ENCODE data around the gene EPGN. TPM values are rescaled to one million over a fixed set of nuclear protein-coding genes. Genes with fewer than 3 reads are reported as not detected.

EPGN gene
- total and polyA plus RNA-seq, 7 donors, result 0.47 to 4.3 (median 1.5) TPM; not detected in 4

DNA sequence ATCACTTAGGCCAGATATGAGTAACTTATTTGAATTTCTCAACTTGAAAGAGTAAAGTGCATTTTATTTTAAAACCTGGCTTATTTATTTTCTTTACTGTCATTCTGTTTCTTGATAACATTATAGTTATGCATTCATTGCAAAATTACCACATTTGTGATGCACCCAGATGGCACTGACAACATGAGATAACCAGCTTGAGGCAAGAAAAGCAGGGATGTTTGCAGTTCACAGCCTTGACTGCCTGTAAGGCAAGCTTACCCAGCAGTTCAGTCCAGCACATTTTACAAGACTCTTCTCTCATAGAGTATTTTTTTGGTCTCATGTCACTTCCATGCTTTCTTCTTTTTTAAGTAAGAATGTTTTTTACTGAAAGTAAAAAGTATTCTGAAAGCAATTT, 25.3 kb upstream of the EPGN start:
- H3K36me3 ChIP-seq (ENCODE audit: insufficient read depth in 1 of 2, low read depth in 1 of 2), result no peaks in the 10 kb centered on the region
- H3K27me3 ChIP-seq (ENCODE audit: insufficient read depth in 3 of 3, low read length in 2 of 3), result no peaks in the 10 kb centered on the region
- no peak for ATAC-seq
- H3K9me3 ChIP-seq, result no peaks in the 10 kb centered on the region
- TF ChIP-seq, protein P1, sequence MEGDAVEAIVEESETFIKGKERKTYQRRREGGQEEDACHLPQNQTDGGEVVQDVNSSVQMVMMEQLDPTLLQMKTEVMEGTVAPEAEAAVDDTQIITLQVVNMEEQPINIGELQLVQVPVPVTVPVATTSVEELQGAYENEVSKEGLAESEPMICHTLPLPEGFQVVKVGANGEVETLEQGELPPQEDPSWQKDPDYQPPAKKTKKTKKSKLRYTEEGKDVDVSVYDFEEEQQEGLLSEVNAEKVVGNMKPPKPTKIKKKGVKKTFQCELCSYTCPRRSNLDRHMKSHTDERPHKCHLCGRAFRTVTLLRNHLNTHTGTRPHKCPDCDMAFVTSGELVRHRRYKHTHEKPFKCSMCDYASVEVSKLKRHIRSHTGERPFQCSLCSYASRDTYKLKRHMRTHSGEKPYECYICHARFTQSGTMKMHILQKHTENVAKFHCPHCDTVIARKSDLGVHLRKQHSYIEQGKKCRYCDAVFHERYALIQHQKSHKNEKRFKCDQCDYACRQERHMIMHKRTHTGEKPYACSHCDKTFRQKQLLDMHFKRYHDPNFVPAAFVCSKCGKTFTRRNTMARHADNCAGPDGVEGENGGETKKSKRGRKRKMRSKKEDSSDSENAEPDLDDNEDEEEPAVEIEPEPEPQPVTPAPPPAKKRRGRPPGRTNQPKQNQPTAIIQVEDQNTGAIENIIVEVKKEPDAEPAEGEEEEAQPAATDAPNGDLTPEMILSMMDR (IDR thresholded peaks at IDR 0.05), result no peak
- no peak for DNase-seq
- H3K4me3 ChIP-seq, result no peak overlapping the region
- intact Hi-C loops (cut with DNase I), result no loop called here
- H3K4me1 ChIP-seq, result no peaks in the 10 kb centered on the region
- H3K27ac ChIP-seq, result no peak overlapping the region

DNA sequence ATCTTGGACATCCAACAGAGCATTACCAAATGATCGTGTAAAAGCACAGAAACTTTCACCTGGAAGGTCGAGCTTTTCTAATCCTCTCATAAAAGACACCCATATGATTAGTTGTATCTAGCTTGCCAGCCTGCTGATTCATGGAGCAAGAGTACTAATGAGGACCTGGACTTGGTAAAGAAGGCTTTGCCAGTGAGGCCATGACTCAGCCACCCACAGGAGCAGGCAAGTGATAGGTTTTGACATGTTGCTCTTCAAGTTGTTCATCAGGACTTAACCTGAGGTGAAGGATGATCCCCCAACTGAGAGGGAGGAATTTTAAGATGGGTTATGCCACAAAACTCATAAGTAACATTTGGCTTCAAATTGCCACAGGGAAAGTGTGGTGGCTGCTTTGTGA, 24.7 kb upstream of the EPGN start:
- Histone ChIP-seq H3K9me3 (no peaks in the 10 kb centered on the region), H3K4me3 (no peak overlapping the region), H3K36me3 (ENCODE audit: insufficient read depth in 1 of 2, low read depth in 1 of 2) (no peaks in the 10 kb centered on the region), H3K4me1 (no peaks in the 10 kb centered on the region), H3K27me3 (ENCODE audit: insufficient read depth in 3 of 3, low read length in 2 of 3) (no peaks in the 10 kb centered on the region), H3K27ac (no peak overlapping the region)
- intact Hi-C loops (cut with DNase I), result no loop called here
- ATAC-seq (no peak), DNase-seq (no peak)
- TF ChIP-seq, protein P1 (IDR thresholded peaks at IDR 0.05), result no peak
- WGBS, 3 donors, result 87 to 89% (median 89%) methylated on average over 2 of the region's 2 CpGs

DNA sequence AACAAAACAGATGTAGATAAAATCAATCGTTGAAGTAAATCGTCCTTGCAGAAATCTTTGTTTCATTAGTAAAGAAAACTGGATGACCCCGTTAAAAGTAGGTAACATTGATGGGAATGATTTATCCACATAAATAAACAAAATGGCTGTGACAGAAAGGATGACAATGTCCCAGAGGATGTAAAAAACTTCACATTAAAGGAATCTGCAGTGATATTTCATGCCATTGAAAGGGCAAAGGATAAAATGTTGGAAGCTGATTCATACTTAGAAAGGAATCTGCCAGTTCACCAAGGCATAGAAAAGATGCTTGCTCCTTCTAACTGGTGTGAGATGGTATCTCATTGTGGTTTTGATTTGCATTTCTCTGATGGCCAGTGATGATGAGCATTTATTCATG, 24.2 kb upstream of the EPGN start:
- Histone ChIP-seq H3K9me3 (no peaks in the 10 kb centered on the region), H3K27ac (no peak overlapping the region), H3K4me3 (no peak overlapping the region), H3K27me3 (ENCODE audit: insufficient read depth in 3 of 3, low read length in 2 of 3) (no peaks in the 10 kb centered on the region), H3K4me1 (no peaks in the 10 kb centered on the region), H3K36me3 (ENCODE audit: insufficient read depth in 1 of 2, low read depth in 1 of 2) (no peaks in the 10 kb centered on the region)
- 84 to 91% (median 89%) methylated on average over 3 of the region's 3 CpGs for WGBS, 3 donors
- TF ChIP-seq, protein P1 (IDR thresholded peaks at IDR 0.05), result no peak
- intact Hi-C loops (cut with DNase I), result no loop called here
- ATAC-seq (no peak), DNase-seq (no peak)

DNA sequence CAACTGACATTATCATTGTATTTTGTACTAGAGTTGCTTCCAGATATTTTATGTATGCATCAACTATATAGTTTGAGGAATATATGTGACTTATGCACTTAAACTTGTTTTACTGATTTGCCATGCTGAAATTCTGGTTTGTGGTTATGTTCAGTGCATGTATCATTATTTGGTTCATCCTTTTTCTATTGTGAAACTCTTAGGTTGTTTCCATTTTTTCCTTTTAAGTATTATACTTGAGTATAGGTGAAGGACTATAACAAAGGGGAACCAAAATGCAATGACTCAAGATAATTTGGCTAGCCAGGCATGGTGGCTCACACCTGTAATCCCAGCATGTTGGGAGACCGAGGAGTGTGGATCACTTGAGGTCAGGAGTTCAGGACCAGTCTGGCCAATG, 21.1 kb upstream of the EPGN start:
- Histone ChIP-seq H3K36me3 (ENCODE audit: insufficient read depth in 1 of 2, low read depth in 1 of 2) (no peaks in the 10 kb centered on the region), H3K4me3 (no peak overlapping the region), H3K4me1 (no peaks in the 10 kb centered on the region), H3K27ac (no peak overlapping the region), H3K9me3 (no peaks in the 10 kb centered on the region), H3K27me3 (ENCODE audit: insufficient read depth in 3 of 3, low read length in 2 of 3) (no peaks in the 10 kb centered on the region)
- WGBS, 3 donors, result 86 to 90% (median 90%) methylated on average over 1 of the region's 1 CpG
- no peak for DNase-seq
- ATAC-seq, result no peak
- TF ChIP-seq, protein P1 (IDR thresholded peaks at IDR 0.05), result no peak
- intact Hi-C loops (cut with DNase I), result no loop called here

DNA sequence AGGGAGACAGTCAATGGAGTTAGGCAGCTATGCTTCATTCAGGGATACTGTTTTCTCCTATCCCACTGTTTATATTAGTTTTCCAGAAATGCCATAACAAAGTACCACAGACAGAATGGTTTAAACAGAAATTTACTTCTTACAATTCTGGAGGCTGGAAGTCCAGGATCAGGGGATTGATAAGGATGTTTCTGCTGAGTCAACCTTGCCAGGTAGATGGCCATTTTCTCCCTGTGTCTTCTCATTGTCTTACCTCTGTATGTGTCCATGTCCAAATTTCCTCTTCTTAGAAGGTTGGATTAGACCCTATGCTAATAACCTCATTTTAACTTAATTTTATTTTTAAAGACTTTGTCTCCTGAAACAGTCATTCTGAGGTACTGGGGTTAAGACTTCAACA, 20.5 kb upstream of the EPGN start:
- Histone ChIP-seq H3K27ac (no peak overlapping the region), H3K9me3 (no peaks in the 10 kb centered on the region), H3K4me1 (no peaks in the 10 kb centered on the region), H3K4me3 (no peak overlapping the region), H3K36me3 (ENCODE audit: insufficient read depth in 1 of 2, low read depth in 1 of 2) (no peaks in the 10 kb centered on the region), H3K27me3 (ENCODE audit: insufficient read depth in 3 of 3, low read length in 2 of 3) (no peaks in the 10 kb centered on the region)
- DNase-seq, result no peak
- TF ChIP-seq, protein P1 (IDR thresholded peaks at IDR 0.05), result no peak
- intact Hi-C loops (cut with DNase I), result no loop called here
- no peak for ATAC-seq
